Hematopoietic multipotent progenitor cell treated with erythropoietin and hydrocortisone succinate and interleukin-3 and kit ligand, for 8 days (in vitro differentiated cells): ENCODE data around the gene COQ7.
A peak's percentile ranks its signal among the peaks of the same experiment; 100 is the strongest.

Source experiments
- DNase-seq: peaks from one replicate; pipeline ENCODE4 v3.0.0-alpha.2; 2015

The COQ7 gene

DNA sequence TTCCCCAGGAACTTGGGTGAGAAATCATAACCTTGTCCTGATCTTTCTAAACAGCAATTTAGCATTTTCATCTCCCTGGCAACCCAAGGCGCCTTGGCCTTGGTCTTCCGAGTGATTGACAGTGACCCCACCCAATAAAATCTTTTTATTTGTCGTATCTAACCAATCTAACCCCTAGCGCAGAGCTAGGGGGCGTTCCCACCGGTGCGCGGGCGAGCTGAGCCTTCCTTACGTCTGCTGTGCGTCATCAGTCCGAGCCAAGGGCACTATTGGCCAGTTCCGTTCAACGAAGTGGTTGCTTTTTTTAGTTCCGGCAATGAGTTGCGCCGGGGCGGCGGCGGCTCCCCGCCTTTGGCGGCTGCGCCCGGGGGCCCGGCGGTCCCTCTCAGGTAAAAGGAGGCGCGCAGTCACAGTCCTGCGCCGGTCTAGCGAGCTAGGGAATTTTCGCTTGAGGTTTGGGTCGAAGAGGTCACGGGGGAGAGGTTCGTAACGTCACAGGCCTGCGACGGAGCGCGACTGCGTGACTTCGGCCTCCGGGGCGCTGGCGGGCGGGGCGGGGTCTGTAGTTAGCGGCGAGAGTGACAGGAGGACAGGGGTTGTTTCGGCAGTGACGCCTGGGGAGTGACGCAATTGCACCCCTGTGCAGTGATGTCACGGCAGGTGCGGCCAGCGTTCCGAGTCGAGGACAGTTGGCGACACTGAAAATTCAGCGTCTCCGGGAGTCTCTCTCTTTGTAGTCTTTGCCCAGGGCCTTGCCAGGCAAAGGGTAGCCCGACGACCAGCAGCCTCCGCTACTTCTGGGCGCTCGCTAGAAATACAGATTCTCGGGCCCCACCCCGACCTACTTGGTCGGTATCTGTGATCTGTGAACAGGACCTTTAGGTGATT, at the start of gene COQ7:
Gene COQ7, plus strand, starts transcription at position 266 of the 888 bp plus-strand sequence. Its CDS starts 51 bp downstream, at position 317.
- peak; percentile 99 for DNase-seq

DNA sequence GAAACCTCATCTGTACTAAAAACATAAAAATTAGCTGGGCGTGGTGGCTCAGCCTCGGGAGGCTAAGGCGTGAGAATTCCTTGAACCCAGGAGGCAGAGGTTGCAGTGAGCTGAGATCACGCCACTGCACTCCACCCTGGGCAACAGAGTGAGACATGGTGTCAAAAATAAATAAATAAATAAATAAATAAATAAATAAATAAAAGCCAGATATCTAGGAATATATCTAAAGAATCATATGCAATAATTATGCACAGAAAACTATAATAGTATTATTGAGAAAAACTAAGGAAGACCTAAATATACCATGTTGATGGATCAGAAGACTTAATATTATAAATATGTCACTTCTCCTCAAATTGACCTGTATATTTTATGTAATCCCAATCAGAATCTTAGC, 46.7 kb upstream of the COQ7 start:
- no peak for DNase-seq

DNA sequence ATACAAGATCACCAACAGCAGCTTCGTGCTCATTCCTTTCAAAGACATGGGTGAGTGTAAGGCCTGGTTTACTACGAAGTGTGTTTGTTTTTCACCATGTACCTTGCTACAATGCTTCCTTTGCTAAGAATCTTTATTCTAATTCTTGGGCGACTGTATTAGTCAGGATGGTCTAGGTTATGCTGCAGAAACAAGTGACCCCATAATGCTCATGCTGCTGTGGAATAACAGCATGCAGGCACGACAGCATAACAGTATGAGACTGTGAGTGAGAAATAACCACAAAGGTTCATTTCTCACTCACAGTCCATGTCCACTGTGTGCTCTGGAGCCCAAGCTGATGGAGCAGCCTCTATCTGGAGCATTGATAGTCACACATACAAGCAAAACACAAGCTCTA, 45.7 kb upstream of the COQ7 start:
- DNase-seq, result no peak

DNA sequence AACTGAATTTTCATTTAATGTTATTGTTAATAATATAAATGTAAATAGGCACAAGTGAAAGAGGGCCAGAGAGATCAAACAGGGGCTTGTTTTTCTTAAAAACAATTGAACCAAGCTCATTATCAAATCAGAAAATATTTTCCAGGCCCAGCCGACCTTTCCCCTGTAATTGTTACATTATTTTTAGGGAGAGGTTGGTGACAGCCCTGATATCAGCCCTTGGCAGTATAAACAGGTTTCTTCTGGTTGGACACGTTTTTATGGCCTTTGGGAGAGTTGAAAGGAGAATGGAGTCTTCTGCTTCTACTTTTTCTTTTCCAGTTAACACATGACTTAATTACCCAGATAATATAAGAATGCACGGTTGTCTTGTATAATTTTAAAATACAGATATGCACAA, 40.0 kb upstream of the COQ7 start:
- DNase-seq, result no peak

DNA sequence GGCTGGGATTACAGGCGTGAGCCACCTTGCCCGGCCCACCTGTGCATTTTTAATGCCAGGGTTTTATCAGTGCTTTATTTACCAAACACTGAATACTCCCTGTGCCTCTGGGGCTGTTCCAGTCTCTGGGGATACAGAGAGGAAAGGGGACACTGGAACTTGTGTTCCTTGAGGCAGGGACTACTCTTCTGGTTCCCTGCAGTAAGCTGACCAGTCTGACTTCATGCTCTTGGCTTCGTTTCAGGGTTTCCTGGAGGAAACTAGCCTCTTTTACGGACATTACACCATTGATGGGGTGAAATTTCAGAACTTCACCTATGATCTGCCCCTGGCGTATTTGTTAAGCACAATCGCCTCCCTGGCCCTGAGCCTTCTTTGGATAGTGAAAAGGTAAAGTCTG, 37.4 kb upstream of the COQ7 start:
- no peak for DNase-seq

DNA sequence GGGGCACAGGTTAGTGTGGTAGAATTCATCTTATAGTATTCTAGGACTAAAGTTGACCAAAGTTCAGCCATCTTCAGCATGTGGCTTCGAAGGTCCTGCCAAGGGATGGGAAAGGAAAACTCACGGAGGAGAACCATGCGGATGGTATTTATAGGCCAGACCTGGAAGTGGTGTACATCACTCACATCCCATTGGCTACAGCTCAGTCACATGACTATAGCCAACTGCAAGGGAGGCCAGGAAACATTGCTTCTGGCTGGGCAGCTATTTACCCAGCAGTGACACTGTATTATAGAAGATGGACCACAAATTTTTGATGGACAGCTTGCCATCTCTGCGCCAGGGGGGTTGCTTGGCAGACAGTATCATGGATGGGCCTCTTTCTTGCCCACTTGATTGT, 35.7 kb upstream of the COQ7 start:
- DNase-seq, result no peak

DNA sequence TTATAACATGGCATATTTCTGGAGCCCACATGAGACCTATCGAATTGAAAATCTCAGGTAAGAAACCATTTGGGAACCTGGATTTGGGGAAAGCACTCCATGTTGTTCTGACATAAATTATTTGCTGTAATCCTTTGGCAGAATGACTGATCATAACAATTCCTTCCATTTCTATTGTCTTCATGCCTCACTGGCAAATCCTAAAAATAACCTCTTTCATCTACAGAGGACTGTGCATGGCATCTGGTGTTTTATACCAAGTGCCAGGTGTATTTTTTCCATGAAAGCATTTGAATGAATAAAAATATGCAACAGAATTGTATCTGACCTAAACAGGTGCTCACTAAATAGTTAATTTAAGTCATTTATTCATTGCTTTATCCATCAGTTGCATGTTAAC, 33.7 kb upstream of the COQ7 start:
- no peak for DNase-seq

DNA sequence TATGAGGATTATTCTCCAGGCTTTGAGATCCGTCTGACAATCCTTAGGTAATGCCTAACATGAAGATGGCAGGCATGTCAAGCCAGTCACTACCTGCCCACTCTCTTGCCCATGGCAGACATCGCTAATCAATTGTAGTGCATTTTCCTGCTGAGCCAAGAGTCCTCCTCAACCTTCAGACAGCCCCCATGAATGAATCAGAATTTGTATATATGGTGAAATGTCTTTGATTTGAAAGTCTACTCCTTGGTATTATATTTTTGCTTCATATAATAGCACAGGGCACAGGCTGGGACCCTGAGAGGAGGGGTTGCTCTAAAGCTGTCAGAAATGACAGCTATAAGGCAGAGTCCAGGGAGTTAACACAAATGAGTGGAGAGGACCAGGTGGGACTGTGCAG, 27.0 kb upstream of the COQ7 start:
- no peak for DNase-seq

DNA sequence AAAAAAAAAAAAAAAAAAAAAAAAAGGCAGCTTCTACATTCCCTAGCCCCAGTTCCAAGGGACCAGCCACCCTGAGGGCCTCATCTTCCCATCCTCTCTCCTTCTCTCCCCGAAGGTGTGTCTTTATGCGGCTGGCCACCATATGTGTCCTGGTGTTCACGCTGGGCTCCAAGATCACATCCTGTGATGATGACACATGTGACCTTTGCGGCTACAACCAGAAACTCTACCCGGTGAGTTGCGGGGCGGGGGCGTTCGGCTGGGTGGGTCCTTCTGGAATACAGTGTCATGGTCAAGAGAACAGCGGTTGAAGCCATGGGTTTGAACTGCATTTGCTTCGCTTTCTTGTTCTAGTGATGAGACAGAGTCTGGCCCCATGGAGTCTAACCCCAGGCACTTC, 22.6 kb upstream of the COQ7 start:
- no peak for DNase-seq

DNA sequence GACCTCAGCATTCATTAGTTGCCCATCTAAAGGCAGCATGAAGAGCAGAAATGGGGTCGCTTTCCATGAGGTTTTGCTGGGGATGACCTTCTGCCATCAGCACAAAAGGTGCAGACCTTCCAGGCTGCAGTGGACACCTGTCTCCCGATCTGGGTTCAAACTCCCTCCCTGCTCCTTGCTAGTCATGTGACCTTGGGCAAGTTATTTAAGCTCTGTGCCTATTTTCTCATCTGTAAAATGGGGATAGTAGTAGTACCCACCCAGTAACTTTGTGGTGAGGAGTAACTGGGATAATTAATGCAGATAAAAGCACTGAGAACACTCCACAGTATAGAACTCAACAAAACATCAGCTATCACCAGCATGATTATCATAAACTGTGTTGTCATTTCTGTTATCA, 21.4 kb upstream of the COQ7 start:
- DNase-seq, result peak; percentile 9

DNA sequence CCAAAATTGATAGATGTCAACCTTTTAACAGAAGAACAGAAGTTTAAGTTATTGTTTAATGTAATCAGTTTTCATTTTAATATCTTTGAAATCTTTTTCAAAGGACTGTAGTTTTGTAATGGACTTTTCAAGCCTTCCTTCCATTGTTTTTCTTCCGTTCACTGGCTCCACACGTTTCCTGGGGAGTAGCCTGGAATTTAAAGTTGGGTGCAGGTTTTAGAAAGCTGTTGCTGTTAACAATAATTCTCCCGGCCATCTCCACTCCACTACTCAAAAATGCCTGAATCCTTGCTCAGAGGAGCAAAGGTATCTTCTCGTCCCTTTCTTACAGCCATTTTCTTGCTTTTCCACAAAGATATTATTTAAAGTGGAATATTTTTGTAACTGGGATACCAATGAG, 4.7 kb upstream of the COQ7 start:
- DNase-seq, result no peak

DNA sequence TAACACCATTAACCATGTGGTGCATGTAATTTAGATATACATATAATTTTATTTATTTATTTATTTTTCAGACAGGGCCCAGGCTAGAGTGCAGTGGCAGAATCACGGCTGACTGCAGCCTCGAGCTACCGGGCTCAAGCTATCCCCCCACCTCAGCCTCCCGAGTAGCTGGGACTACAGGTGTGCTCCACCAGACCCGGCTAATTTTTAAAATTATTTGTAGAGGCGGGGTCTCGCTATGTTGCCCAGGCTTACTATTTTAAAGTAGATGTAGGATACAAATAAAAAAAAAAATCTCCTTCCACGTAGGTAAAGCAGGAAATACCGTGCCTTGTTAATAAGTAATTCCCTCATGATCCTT, 446 bp upstream of the COQ7 start:
- no peak for DNase-seq

DNA sequence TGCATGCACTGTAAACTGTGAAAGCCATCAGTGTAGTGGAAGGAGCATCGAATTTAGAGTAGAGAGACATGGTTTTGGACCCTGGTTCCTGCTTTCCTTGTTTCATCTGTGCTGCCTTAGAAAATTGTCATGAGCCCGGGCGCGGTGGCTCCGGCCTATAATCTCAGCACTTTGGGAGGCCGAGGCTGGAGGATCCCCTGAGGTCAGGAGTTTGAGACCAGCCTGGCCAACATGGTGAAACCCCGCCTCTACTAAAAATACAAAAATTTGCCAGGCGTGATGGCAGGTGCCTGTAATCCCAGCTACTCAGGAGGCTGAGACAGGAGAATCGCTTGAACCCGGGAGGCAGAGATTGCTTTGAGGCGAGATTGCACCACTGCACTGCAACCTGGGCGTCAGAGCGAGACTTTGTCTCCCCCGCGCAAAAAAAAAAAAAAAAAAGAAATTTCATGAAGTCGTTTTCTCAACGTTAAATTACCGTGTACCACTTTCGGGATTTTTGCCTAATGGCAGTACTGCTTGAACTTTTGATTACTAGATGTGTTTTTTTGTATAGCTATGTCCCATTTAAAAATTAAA, 912 bp downstream of the COQ7 start:
- no peak for DNase-seq

DNA sequence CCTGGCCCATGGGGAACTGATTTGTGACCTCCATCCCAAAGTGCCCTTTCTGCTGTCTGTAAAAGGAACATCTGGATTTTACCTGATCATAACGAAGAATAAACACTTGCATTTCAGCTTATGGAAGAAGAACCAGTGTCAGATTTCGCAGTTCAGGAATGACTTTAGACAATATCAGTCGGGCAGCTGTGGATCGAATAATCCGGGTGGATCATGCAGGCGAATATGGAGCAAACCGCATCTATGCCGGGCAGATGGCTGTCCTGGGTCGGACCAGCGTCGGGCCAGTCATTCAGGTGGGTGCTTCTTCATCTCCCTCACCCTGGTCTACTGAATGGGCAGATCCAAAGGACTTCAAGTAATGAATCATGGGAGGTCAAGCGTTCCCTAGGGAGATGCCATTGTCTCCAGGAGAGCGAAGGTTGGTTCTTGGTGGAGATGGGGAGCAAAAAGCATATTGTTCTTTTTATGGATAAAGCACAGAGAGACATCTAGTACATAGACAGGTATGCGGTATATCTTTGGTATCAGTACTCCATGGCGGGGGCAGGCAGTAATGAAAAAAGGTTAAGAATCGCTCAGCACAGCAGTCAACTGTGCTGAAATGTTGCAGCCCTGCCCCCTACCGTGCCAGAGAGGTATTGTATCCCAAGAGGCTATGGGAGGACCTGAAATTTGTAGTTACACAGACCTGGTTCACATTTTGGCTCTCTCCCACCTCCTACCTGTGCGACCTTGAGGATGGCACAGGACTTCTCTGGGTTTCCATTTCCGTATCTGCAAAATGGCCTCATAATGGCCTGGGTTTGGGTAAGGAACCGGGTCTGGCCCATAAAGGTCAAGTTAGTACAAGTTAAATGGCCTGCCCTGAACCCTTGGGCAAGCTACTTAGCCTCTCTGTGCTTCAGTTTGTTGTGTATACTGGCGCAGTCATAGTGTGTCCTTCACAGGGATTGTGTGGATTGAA, 4.7 kb downstream of the COQ7 start:
- DNase-seq, result peak; percentile 62

DNA sequence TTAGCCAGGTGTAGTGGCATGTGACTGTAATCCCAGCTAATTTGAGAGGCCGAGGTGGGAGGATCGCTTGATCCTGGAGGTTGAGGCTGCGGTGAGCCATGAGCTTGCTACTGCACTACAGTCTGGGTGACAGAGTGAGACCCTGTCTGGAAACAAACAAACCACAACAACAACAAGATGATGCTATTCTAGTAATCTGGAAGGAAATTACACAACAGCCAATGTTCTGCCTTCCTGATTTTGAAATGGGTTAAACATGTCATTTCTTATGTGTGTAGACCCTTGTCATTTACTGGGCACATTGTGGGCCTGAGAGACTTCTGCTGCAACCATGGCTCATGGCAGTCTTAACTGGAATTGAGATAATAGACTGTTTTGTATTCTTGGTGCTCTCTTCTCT, 5.9 kb downstream of the COQ7 start:
- no peak for DNase-seq

DNA sequence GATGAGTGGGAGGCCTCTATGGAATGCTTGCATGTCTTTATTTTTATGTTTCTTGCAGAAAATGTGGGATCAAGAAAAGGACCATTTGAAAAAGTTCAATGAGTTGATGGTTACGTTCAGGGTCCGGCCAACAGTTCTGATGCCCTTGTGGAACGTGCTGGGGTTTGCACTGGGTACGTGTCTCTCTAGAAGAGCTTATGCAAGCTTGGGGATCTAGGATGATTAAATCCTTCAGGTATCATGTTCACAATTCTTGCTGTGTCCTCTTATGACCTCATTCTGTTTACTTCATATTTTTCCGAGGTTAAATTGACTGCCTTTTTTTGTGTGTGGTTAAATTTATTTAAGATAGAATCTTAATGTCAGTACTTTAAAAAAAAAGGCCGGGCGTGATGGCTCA, 6.4 kb downstream of the COQ7 start:
- no peak for DNase-seq

DNA sequence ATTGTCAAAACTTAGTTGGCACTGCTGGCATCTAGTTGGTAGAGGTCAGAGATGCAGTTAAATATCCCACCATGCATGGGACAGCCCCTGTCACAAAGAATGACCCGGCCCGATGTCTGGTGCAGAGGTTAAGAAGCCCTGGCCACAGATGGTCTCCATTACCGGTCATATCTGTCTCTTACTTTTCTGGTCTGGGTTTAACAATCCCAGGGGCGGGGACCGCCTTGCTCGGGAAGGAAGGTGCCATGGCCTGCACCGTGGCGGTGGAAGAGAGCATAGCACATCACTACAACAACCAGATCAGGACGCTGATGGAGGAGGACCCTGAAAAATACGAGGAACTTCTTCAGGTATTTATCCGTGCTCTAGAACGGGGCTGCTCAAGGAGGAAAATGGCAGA, 8.1 kb downstream of the COQ7 start:
- no peak for DNase-seq

DNA sequence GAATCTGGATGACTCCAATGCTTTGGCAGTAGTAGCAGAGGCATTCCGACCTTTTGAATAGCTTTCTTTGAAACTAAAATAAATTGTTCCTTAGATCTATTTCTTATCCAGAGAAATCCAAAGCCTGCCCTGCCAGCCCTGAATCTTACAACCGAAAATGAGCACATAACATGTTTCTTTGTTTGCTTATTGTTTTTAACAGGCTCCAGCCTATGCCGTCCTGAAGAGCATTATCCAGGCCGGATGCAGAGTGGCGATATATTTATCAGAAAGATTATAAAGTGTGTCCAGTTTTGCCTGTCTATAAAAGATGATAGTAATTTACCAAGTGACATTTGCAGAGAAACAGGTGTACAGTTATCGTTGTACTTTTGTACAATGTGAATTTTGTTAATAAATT, 10.5 kb downstream of the COQ7 start:
- no peak for DNase-seq

DNA sequence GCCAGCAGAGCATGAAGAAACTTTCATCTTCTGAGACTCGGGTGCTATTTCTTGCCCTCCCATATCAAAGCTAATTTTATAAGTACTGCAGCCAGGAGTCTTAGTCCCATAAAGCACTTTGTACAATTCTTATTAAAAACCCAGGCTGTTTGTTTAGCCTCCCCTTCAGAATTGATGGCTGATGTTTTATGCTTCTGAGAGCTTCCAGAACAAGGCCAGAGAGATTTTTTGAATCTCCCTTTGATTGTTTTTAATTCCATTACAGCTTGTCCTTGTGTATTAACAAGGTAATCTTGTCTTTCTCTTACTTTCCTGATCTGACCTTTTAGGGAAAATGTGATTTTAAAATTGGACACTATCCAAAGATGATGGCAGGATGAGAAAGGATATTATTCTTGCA, 16.3 kb downstream of the COQ7 start:
- DNase-seq, result no peak

DNA sequence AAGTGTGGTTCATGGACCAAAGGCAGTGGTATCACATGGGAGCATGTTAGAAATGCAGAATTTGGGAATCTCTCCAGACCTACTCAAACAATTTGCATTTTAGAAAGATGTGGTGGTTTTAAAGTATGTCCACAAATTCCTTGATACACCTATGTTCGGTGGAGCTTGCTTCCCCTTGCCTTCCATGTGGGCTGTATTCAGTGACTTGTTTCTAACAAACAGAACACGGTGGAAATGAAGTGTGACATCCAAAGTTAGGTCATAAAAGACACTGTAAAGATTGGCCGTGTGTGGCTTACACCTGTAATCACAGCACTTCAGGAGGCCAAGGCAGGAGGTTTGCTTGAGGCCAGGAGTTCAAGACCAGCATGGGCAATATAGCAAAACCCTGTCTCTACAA, 16.7 kb downstream of the COQ7 start:
- no peak for DNase-seq

DNA sequence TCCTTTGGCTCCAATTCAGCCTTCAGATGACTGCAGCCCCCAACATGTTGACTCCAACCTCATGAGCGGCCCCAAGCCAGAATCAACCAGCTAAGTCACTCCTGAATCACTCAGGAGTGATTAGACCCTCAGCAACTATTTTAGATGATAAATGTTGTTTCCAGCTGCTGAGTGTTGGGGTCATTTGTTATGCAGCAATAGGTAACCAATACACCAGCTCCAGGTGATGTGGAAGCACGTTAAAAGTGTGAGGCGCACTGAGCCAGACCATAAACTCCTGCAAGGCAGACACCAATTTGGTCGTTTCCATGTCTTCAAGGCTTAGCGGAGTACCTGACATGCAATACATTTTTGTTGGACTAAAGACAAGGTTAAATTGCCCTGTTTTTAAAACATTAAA, 17.5 kb downstream of the COQ7 start:
- DNase-seq, result no peak

DNA sequence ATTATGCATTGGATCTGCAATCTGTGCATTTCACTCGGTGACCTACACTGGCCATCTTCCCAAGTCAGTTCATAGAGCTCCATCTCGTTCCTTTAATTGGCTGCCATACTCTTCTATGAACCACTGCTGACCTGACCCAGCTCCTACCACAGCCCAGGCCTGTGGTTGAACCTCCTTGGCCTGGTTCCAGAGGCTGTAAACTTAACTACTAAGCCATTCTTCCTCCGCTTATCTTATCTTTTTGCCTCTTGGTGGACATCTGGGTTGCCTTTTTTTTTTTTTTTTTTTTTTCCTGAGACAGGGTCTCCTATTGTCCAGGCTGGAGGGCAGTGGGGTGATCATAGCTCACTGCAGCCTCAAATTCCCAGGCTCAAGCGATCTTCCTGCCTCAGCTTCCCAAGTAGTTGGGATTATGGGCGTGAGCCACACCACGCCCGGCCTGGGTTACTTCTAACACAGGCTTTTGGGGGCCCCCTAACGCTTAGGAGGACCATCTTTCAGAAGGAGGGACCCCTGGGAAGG, 18.3 kb downstream of the COQ7 start:
- peak; percentile 85 for DNase-seq
